HepG2 (cell line): ENCODE data around the gene MIA2. TPM values are rescaled to one million over a fixed set of nuclear protein-coding genes. Genes with fewer than 3 reads are reported as not detected.
A peak's percentile ranks its signal among the peaks of the same experiment; 100 is the strongest.

Source experiments
- BORCS8-MEF2B ChIP-seq: sonication (generic); formaldehyde crosslinking; IDR thresholded peaks from 2 replicates; pipeline ENCODE4 v1.8.0; 2022; ENCODE audit warnings: mild to moderate bottlenecking, missing genetic modification reagents
- CREM ChIP-seq, 2 experiments: sonication (generic) in 1 of 2; formaldehyde crosslinking in 1 of 2; IDR thresholded peaks; 2 replicates each; pipeline versions ENCODE4 v1.4.0 to v1.6.1; 2016 to 2020; ENCODE audit warnings: antibody characterized with exemption in 1 of 2, mild to moderate bottlenecking in 1 of 2, missing genetic modification reagents in 1 of 2
- ERF ChIP-seq: IDR thresholded peaks from 2 replicates; pipeline ENCODE4 v1.6.1; 2018; ENCODE audit warnings: missing biosample characterization, missing genetic modification reagents
- GTF2F1 ChIP-seq: fragments of 150-350 bp; IDR thresholded peaks from 2 replicates; pipeline ENCODE4 v1.6.1; 2014; ENCODE audit warnings: low read length
- ISL2 ChIP-seq: sonication (generic); formaldehyde crosslinking; IDR thresholded peaks from 2 replicates; pipeline ENCODE4 v1.5.0; 2020; ENCODE audit warnings: missing genetic modification reagents
- MXD4 ChIP-seq: IDR thresholded peaks from 2 replicates; pipeline ENCODE4 v1.6.1; 2016; ENCODE audit warnings: mild to moderate bottlenecking, missing biosample characterization, missing genetic modification reagents
- NCOA1 ChIP-seq: sonication (generic); formaldehyde crosslinking; IDR thresholded peaks from 2 replicates; pipeline ENCODE4 v1.9.0; 2021; ENCODE audit warnings: missing genetic modification reagents
- NCOA2 ChIP-seq: sonication (generic); formaldehyde crosslinking; IDR thresholded peaks from 2 replicates; pipeline ENCODE4 v1.8.0; 2022; ENCODE audit warnings: inconsistent platforms
- NFE2L1 ChIP-seq: sonication (generic); formaldehyde crosslinking; IDR thresholded peaks from 2 replicates; pipeline ENCODE4 v1.4.0; 2020; ENCODE audit warnings: missing genetic modification reagents, mild to moderate bottlenecking, borderline replicate concordance
- NFYB ChIP-seq: sonication (generic); formaldehyde crosslinking; IDR thresholded peaks from 2 replicates; pipeline ENCODE4 v1.4.0; 2020; ENCODE audit warnings: missing genetic modification reagents
- ONECUT2 ChIP-seq: sonication (generic); formaldehyde crosslinking; IDR thresholded peaks from 2 replicates; pipeline ENCODE4 v1.4.0; 2020; ENCODE audit warnings: missing genetic modification reagents
- RNF2 ChIP-seq: fragments of 450-650 bp; conservative IDR thresholded peaks from 2 replicates; pipeline ENCODE4 v1.6.1; 2016; ENCODE audit warnings: low read depth
- RXRB ChIP-seq: IDR thresholded peaks from 2 replicates; pipeline ENCODE4 v1.6.1; 2016; ENCODE audit warnings: borderline replicate concordance, missing genetic modification reagents, missing compliant biosample characterization
- SMC3 ChIP-seq: IDR thresholded peaks from 2 replicates; pipeline ENCODE4 v1.6.1; 2011; ENCODE audit warnings: low read length, improper control_type of control experiment
- SP4 ChIP-seq: sonication (generic); formaldehyde crosslinking; IDR thresholded peaks from 2 replicates; pipeline ENCODE4 v1.8.1; 2023; ENCODE audit warnings: mild to moderate bottlenecking, missing genetic modification reagents
- TAF15 ChIP-seq: fragments of 200-400 bp; formaldehyde crosslinking; IDR thresholded peaks from one replicate; pipeline ENCODE4 v1.6.1; 2018; ENCODE audit warnings: mild to moderate bottlenecking, low read depth, low read length; ENCODE audit not compliant: poor library complexity, severe bottlenecking
- TP53 ChIP-seq: sonication (generic); formaldehyde crosslinking; conservative IDR thresholded peaks from 2 replicates; pipeline ENCODE4 v1.4.0; 2020; ENCODE audit warnings: missing genetic modification reagents
- ZFP90 ChIP-seq: sonication (generic); formaldehyde crosslinking; IDR thresholded peaks from 2 replicates; pipeline ENCODE4 v1.8.0; 2022; ENCODE audit warnings: missing genetic modification reagents, mild to moderate bottlenecking, inconsistent platforms, borderline replicate concordance
- ZNF12 ChIP-seq: sonication (generic); formaldehyde crosslinking; IDR thresholded peaks from 2 replicates; pipeline ENCODE4 v1.5.0; 2020; ENCODE audit warnings: missing genetic modification reagents
- ZNF337 ChIP-seq: sonication (generic); formaldehyde crosslinking; IDR thresholded peaks from 2 replicates; pipeline ENCODE4 v1.5.1; 2020; ENCODE audit warnings: missing genetic modification reagents, low read depth, mild to moderate bottlenecking, borderline replicate concordance
- ZNF782 ChIP-seq: sonication (generic); formaldehyde crosslinking; IDR thresholded peaks from 2 replicates; pipeline ENCODE4 v1.4.0; 2020; ENCODE audit warnings: missing genetic modification reagents, mild to moderate bottlenecking, borderline replicate concordance
- polyA plus RNA-seq, 8 experiments: library from polyadenylated mRNA; depleted of rRNA in 3 of 8; stranded (reverse) in 7 of 8; unstranded in 1 of 8; fragments of >200 nt; fragmentation: Illumina TruSeq in 4 of 8; extraction: Trizol in 4 of 8; gene quantifications; 2 replicates each; pipeline versions ENCODE4 v1.2.1 to v1.2.3, GENCODE V29; 2011 to 2016; ENCODE audit warnings: low read depth in 4 of 8, missing spikeins in 1 of 8, mixed read lengths in 1 of 8; ENCODE audit not compliant: insufficient read depth in 1 of 8
- total RNA-seq, 5 experiments: library from RNA; depleted of rRNA; stranded (reverse); fragments of >200 nt; fragmentation: Illumina TruSeq; extraction: Trizol; gene quantifications; 2 replicates each; pipeline ENCODE4 v1.2.3, GENCODE V29; 2016; ENCODE audit warnings: low read depth in 1 of 5
- TF ChIP-seq, protein P1 (sequence below): sonication (generic); formaldehyde crosslinking; IDR thresholded peaks from 2 replicates; pipeline ENCODE4 v1.4.0; 2020; ENCODE audit warnings: mild to moderate bottlenecking, low read depth, missing genetic modification reagents
- TF ChIP-seq, protein P2 (sequence below): sonication (generic); formaldehyde crosslinking; IDR thresholded peaks from 2 replicates; pipeline ENCODE4 v1.4.0; 2020; ENCODE audit warnings: mild to moderate bottlenecking, missing genetic modification reagents
- TF ChIP-seq, protein P3 (sequence below): sonication (generic); formaldehyde crosslinking; IDR thresholded peaks from 2 replicates; pipeline ENCODE4 v1.9.0; 2022; ENCODE audit warnings: low read depth, missing genetic modification reagents
- TF ChIP-seq, protein P4 (sequence below): sonication (generic); formaldehyde crosslinking; IDR thresholded peaks from 2 replicates; pipeline ENCODE4 v1.4.0; 2020; ENCODE audit warnings: missing genetic modification reagents, borderline replicate concordance

Gene MIA2
- total and polyA plus RNA-seq, 2 of the 13 experiments (the other 11 are each of a cell fraction or from before 2014, with no cell fraction given), result 134 to 158 TPM

GRCh38 chr14:39211109-39211741 is 22.5 kb upstream of the MIA2 start (continued):
- TF ChIP-seq, protein P1, sequence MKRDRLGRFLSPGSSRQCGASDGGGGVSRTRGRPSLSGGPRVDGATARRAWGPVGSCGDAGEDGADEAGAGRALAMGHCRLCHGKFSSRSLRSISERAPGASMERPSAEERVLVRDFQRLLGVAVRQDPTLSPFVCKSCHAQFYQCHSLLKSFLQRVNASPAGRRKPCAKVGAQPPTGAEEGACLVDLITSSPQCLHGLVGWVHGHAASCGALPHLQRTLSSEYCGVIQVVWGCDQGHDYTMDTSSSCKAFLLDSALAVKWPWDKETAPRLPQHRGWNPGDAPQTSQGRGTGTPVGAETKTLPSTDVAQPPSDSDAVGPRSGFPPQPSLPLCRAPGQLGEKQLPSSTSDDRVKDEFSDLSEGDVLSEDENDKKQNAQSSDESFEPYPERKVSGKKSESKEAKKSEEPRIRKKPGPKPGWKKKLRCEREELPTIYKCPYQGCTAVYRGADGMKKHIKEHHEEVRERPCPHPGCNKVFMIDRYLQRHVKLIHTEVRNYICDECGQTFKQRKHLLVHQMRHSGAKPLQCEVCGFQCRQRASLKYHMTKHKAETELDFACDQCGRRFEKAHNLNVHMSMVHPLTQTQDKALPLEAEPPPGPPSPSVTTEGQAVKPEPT (CRISPR knock-in tag), result no peak
- TF ChIP-seq BORCS8-MEF2B (CRISPR knock-in tag) (no peak), NCOA2 (no peak), GTF2F1 (no peak), TAF15 (no peak), ZNF782 (no peak), SMC3 (no peak), RNF2 (no peak), ERF (CRISPR knock-in tag) (no peak), NFYB (0 out of 2 replicates have a peak, but pooled peaks have one; percentile 11), TP53 (CRISPR knock-in tag) (no peak), ZFP90 (no peak), ONECUT2 (CRISPR knock-in tag) (no peak), CREM (IDR thresholded peaks at IDR 0.05) (no peak), CREM (CRISPR knock-in tag; IDR thresholded peaks at IDR 0.05) (no peak), RXRB (no peak), MXD4 (CRISPR knock-in tag) (no peak), NFE2L1 (CRISPR knock-in tag) (no peak), ISL2 (CRISPR knock-in tag) (no peak), ZNF12 (CRISPR knock-in tag) (peak; percentile 79), NCOA1 (CRISPR knock-in tag) (no peak), SP4 (CRISPR knock-in tag) (no peak), ZNF337 (CRISPR knock-in tag) (no peak)
- TF ChIP-seq, protein P2, sequence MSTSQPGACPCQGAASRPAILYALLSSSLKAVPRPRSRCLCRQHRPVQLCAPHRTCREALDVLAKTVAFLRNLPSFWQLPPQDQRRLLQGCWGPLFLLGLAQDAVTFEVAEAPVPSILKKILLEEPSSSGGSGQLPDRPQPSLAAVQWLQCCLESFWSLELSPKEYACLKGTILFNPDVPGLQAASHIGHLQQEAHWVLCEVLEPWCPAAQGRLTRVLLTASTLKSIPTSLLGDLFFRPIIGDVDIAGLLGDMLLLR (CRISPR knock-in tag), result no peak
- TF ChIP-seq, protein P3, sequence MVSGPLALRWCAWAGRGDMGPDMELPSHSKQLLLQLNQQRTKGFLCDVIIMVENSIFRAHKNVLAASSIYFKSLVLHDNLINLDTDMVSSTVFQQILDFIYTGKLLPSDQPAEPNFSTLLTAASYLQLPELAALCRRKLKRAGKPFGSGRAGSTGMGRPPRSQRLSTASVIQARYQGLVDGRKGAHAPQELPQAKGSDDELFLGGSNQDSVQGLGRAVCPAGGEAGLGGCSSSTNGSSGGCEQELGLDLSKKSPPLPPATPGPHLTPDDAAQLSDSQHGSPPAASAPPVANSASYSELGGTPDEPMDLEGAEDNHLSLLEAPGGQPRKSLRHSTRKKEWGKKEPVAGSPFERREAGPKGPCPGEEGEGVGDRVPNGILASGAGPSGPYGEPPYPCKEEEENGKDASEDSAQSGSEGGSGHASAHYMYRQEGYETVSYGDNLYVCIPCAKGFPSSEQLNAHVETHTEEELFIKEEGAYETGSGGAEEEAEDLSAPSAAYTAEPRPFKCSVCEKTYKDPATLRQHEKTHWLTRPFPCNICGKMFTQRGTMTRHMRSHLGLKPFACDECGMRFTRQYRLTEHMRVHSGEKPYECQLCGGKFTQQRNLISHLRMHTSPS (CRISPR knock-in tag), result no peak
- TF ChIP-seq, protein P4, sequence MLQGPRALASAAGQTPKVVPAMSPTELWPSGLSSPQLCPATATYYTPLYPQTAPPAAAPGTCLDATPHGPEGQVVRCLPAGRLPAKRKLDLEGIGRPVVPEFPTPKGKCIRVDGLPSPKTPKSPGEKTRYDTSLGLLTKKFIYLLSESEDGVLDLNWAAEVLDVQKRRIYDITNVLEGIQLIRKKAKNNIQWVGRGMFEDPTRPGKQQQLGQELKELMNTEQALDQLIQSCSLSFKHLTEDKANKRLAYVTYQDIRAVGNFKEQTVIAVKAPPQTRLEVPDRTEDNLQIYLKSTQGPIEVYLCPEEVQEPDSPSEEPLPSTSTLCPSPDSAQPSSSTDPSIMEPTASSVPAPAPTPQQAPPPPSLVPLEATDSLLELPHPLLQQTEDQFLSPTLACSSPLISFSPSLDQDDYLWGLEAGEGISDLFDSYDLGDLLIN (CRISPR knock-in tag), result no peak
